HCT116 (cell line): ENCODE results near the gene UBE2D4.

Experiments
- CTCF ChIP-seq, 3 experiments: fragments of 200-600 bp in 1 of 3; sonication (generic) in 1 of 3; IDR thresholded peaks in 2 of 3; conservative IDR thresholded peaks in 1 of 3; 2 replicates each; pipeline ENCODE4 v1.5.1; 2012 to 2017; ENCODE audit warnings: low read depth in 2 of 3, low read length in 2 of 3, antibody characterized with exemption in 1 of 3, borderline replicate concordance in 1 of 3, control low read depth in 1 of 3, mild to moderate bottlenecking in 1 of 3, mixed read lengths in 1 of 3, mixed run types in 1 of 3, moderate library complexity in 1 of 3; ENCODE audit not compliant: insufficient read depth in 1 of 3
- POLR2AphosphoS5 ChIP-seq: IDR thresholded peaks from 2 replicates; pipeline ENCODE4 v1.6.1; 2011; ENCODE audit warnings: mild to moderate bottlenecking, low read depth, low read length, moderate library complexity
- RAD21 ChIP-seq: IDR thresholded peaks from 2 replicates; pipeline ENCODE4 v1.6.1; 2012; ENCODE audit warnings: low read depth, mild to moderate bottlenecking
- ZNF274 ChIP-seq: fragments of 200-500 bp; sonication (Bioruptor generic); IDR thresholded peaks from 2 replicates; pipeline ENCODE4 v1.6.1; 2014; ENCODE audit warnings: mild to moderate bottlenecking, low read depth, low read length, inconsistent platforms

- TF ChIP-seq CTCF (IDR thresholded peaks at IDR 0.05 in 2 of 3, conservative IDR thresholded peaks at IDR 0.05 in 1 of 3; ENCODE audit: borderline replicate concordance in 1 of 3, insufficient read depth in 1 of 3, low read depth in 2 of 3, low read length in 2 of 3) (no peak), RAD21 (no peak), ZNF274 (no peak), POLR2AphosphoS5 (no peak)
Observed at GRCh38 chr7:43877968-43878864, 48.0 kb upstream of the UBE2D4 start.
